GM06990 (cell line): Measurements from ENCODE around the gene ABHD14A.

Experiments
- DNase-seq: peaks from one replicate; pipeline ENCODE4 v3.0.0-alpha.2; 2011; ENCODE audit not compliant: insufficient read length; ENCODE audit errors: extremely low read depth
- H3K27me3 ChIP-seq: replicated peaks from 2 replicates; pipeline ENCODE4 v1.6.0; 2011; ENCODE audit warnings: low read length; ENCODE audit not compliant: control insufficient read depth, insufficient read depth
- H3K36me3 ChIP-seq: 2 replicates; pipeline ENCODE4 v1.5.1; 2011; ENCODE audit warnings: low read length; ENCODE audit not compliant: control insufficient read depth, insufficient read depth
- H3K4me3 ChIP-seq: replicated peaks from 2 replicates; pipeline ENCODE4 v1.5.1; 2011; ENCODE audit warnings: low read depth, mild to moderate bottlenecking, control low read depth, low read length
- TF ChIP-seq, protein P1 (sequence below): IDR thresholded peaks from 2 replicates; pipeline ENCODE4 v1.5.1; 2011; ENCODE audit warnings: low read length, control low read depth, mild to moderate bottlenecking, inconsistent platforms; ENCODE audit not compliant: insufficient read depth, poor library complexity, severe bottlenecking

Gene ABHD14A

DNA sequence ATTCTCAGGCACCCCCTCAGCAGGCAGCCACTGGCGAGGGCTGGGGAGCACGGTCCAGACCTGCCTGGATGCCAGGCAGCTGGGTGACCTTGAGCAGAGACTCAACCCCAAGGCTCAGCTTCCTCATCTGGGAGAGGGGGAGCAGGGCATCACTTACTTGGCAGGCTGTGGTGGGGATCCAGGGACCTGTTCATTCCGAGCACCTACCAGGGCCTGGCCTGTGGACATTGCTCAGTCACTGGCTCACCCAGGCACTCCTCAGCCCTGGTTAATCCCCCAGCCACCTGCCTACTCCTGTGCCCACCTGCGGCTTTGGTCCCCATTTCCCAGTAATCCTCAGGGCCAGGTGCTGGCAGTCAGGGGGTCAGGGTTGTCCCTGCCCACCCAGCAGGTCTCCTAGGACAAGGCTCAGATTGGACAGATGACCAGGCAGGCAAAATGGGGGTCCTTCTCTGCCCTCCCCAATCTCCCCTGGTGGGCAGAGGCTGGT lies 30.1 kb downstream of the ABHD14A start:
- no peaks in the 10 kb centered on the region for H3K36me3 ChIP-seq
- no peak for DNase-seq
- H3K4me3 ChIP-seq = no peak overlapping the region
- H3K27me3 ChIP-seq = no peaks in the 10 kb centered on the region
- TF ChIP-seq, protein P1, sequence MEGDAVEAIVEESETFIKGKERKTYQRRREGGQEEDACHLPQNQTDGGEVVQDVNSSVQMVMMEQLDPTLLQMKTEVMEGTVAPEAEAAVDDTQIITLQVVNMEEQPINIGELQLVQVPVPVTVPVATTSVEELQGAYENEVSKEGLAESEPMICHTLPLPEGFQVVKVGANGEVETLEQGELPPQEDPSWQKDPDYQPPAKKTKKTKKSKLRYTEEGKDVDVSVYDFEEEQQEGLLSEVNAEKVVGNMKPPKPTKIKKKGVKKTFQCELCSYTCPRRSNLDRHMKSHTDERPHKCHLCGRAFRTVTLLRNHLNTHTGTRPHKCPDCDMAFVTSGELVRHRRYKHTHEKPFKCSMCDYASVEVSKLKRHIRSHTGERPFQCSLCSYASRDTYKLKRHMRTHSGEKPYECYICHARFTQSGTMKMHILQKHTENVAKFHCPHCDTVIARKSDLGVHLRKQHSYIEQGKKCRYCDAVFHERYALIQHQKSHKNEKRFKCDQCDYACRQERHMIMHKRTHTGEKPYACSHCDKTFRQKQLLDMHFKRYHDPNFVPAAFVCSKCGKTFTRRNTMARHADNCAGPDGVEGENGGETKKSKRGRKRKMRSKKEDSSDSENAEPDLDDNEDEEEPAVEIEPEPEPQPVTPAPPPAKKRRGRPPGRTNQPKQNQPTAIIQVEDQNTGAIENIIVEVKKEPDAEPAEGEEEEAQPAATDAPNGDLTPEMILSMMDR = no peak

DNA sequence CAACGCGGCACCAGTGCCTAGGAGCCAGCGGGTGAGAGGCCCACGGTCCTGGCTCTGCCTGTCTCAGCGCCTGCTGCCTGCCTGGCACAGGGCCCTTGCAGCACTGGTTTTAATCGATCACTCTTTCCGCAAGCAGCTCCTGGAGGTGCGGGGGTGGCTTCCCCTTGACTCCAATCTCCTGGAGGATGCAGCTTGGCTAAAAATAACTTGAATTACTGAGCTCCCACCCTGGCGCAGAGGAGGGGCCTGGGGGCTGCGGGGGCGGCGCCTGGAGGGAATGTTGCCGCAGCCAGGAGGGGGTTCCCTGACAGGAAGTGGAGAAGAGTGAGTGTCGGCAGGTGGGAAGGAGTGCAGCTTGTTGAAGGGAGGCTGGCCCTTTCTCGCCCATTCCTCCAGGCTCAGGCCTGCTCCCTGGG lies 30.7 kb downstream of the ABHD14A start:
- no peak for DNase-seq
- TF ChIP-seq, protein P1 = no peak
- no peak overlapping the region for H3K4me3 ChIP-seq

DNA sequence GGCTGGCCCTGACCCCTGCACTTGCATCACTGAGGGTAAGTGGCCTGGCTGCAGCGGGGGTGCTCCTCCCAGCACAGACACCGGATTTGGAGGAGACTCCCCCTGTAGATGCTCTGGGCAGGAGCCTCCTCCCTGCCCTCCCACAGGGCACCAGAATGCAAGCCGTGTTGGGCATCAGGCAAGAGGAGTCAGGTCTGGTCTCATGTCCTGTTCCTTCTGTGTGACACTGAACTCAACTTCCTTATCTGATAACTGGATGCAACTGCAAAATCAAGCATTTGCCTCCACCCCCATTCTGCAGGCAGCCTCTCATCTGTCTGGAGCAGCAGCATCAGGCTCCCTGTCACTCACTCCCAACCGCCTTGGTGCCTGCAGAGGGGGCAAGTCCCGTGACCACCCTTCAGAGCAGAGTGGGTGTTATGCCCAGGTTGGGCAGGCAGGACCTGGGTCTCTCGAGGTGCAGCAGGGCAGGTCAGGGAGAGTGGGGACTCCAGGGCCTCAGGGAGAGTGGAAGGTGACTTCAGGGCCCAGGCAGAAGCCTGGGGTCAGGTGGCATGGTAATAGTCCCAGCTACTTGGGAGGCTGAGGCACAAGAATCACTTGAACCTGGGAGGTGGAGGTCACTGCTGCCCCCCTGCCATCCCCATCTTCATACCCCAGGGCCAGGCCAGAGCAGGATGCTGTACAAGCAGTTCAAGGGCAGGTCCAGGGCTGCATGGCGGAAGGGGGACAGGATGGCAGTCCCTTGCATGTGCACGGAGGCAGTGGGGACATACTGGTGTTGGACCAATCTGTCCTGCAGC lies 31.4 kb downstream of the ABHD14A start:
- H3K4me3 ChIP-seq = no peak overlapping the region
- H3K36me3 ChIP-seq = no peaks in the 10 kb centered on the region
- TF ChIP-seq, protein P1 = no peak
- H3K27me3 ChIP-seq = no peaks in the 10 kb centered on the region
- no peak for DNase-seq

More for the DNA sequence above, 30.7 kb downstream of the ABHD14A start:
- Histone ChIP-seq H3K27me3 (no peaks in the 10 kb centered on the region), H3K36me3 (no peaks in the 10 kb centered on the region)

- Histone ChIP-seq H3K4me3 (no peak overlapping the region), H3K36me3 (no peaks in the 10 kb centered on the region), H3K27me3 (no peaks in the 10 kb centered on the region)
- TF ChIP-seq, protein P1 = no peak
- no peak for DNase-seq
These were observed 31.9 kb downstream of the ABHD14A start for GRCh38 chr3:52006820-52007133.

- no peaks in the 10 kb centered on the region for H3K27me3 ChIP-seq
- no peaks in the 10 kb centered on the region for H3K36me3 ChIP-seq
- TF ChIP-seq, protein P1 = no peak
- no peak for DNase-seq
- no peak overlapping the region for H3K4me3 ChIP-seq
These were observed 32.4 kb downstream of the ABHD14A start for GRCh38 chr3:52007291-52007690.
